Measurements from ENCODE around the gene CYP2A7.
A peak's percentile ranks its signal among the peaks of the same experiment; 100 is the strongest.
"Not testable (repeated sequence)": the region's sequence is repeated elsewhere in the genome, so short reads cannot be mapped to it uniquely, and the experiment has no call there.

The CYP2A7 gene

DNA sequence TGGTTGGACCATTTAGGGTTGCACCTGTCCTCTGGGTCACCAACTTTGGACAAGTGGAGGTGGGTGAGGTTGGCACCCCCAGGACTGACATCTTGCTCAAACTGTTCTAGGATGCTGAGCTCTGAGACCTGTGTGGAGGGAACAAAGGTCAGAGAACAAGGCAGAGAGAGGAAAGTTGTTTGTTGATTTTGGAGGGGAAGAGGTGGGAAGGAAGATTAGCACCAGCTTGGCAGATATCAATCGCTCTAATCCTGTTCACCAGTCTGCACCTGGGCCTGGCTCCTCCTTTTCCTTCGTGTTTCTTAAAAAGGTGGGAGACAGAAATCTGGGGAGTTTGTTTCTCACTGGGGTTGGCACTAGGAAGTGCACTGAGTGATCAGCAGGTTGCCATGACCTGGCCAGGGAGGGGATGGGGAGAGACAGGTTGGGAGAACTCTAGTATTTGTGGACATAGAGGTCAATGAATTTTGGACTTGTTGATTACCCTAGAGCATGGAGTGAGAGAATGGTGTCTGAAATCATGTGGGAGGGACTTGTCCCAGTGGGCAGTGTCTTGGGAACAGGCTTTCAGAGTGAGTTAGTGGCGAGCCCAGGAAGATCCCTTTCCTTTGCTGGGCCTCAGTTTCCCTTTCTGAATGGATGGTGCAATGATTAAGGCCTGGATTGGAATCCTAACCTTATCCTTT lies 29.4 kb downstream of the CYP2A7 start:
- not testable (repeated sequence) for DNase-seq (ENCODE audit: low read depth, low spot score); H3K4me3 ChIP-seq (ENCODE audit: low read length)

DNA sequence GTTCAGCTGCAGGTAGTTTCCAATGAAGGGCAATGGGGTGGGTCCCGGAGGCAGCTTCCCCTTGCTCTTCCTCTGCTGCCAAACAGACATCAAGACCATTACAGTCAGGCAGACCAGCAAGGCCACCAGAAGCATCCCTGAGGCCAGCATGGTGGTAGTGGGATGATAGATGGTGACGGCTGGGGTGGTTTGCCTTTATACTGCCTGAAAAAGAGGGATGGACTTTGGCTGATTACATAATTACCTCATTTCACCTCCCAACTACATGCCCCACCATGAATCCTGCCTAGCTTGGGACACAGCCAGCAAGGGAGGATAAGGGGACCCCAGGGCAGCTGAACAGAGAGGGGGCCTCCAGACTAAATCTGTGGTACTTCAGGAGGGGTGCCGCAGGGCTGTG lies 31.8 kb downstream of the CYP2A7 start, which contains the start of gene CYP2A6:
Gene CYP2A6, minus strand, starts transcription at position 171 of the 400 bp plus-strand sequence. Its CDS starts 21 bp downstream, at position 150.
- not testable (repeated sequence) for H3K4me3 ChIP-seq (ENCODE audit: low read length); DNase-seq (ENCODE audit: low read depth, low spot score)

GRCh38 chr19:40846722-40847121 lies 35.3 kb downstream of the CYP2A7 start:
- not testable (repeated sequence) for H3K4me3 ChIP-seq (ENCODE audit: low read length); DNase-seq (ENCODE audit: low read depth, low spot score)

DNA sequence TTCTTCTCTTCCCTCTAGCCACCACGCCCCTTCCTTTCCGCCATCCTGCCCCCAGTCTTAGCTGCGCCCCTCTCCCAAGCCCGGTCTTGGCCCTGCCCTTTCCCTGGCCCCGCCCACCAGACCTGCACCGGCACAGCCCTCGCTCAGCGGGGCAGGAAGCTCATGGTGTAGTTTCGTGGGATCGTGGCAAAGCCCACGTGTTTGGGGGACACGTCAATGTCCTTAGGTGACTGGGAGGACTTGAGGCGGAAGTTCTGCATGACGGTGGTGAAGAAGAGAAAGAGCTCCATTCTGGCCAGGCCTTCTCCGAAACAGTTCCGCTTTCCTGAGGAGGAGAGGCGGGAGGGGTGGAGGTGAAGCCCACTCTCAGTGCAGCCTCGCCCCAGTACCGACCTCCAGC lies 38.4 kb downstream of the CYP2A7 start:
- H3K4me3 ChIP-seq (ENCODE audit: low read length), result peak overlapping the region; percentile 3; the same call in 1 of the 2 replicates

GRCh38 chr19:40842997-40843652 lies 38.9 kb downstream of the CYP2A7 start:
- peak overlapping the region; percentile 3; the same call in 1 of the 2 replicates for H3K4me3 ChIP-seq (ENCODE audit: low read length)
- not testable (repeated sequence) for DNase-seq (ENCODE audit: low read depth, low spot score)

More for the DNA sequence above, 38.4 kb downstream of the CYP2A7 start:
- peak; percentile 24 for DNase-seq (ENCODE audit: low read depth, low spot score)

DNA sequence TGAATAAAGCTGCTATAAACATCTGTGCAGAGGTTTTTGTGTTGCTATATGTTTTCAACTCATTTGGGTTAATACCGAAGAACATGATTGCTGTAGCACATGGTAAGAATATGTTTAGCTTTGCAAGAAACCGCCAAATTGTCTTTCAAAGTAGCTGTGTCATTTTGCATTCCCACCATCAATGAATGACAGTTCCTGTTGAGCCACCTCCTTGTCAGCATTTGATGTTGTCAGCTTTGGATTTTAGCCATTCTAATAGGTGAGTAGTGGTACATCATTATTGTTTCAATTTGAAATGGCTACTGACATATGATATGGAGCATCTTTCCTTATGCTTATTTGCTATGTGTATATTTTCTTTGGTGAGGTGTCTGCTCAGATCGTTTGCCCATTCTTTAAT lies 40.0 kb downstream of the CYP2A7 start:
- not testable (repeated sequence) for H3K4me3 ChIP-seq (ENCODE audit: low read length); DNase-seq (ENCODE audit: low read depth, low spot score)

- not testable (repeated sequence) for DNase-seq (ENCODE audit: low read depth, low spot score)
Measured at GRCh38 chr19:40838477-40838876, 43.6 kb downstream of the CYP2A7 start.

GRCh38 chr19:40836754-40837429 lies 45.1 kb downstream of the CYP2A7 start:
- no peak overlapping the region for H3K4me3 ChIP-seq (ENCODE audit: low read length)
- DNase-seq (ENCODE audit: low read depth, low spot score), result no peak

More at GRCh38 chr19:40838477-40838876, 43.6 kb downstream of the CYP2A7 start:
- not testable (repeated sequence) for H3K4me3 ChIP-seq (ENCODE audit: low read length)

- DNase-seq (ENCODE audit: low read depth, low spot score), result not testable (repeated sequence)
Measured at GRCh38 chr19:40833728-40834533, 48.1 kb downstream of the CYP2A7 start.

DNA sequence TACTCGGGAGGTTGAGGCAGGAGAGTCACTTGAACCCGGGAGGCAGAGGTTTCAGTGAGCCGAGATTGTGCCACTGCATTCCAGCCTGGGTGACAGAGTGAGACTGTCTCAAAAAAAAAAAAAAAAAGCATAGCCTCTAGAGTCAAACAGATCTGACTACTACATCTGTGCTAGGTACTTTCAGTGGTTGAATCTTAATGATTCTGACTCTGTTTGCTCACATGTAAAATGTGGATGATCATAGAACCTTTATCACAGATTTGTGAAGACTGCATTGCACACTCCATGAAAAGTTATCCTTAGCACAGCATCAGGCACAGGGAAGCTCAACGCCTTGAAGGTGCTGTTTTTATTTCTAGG lies 49.6 kb downstream of the CYP2A7 start:
- H3K4me3 ChIP-seq (ENCODE audit: low read length); DNase-seq (ENCODE audit: low read depth, low spot score): not testable (repeated sequence)

More at GRCh38 chr19:40833728-40834533, 48.1 kb downstream of the CYP2A7 start:
- not testable (repeated sequence) for H3K4me3 ChIP-seq (ENCODE audit: low read length)

GRCh38 chr19:40831502-40832430 lies 50.3 kb downstream of the CYP2A7 start:
- DNase-seq (ENCODE audit: low read depth, low spot score), result no peak
- H3K4me3 ChIP-seq (ENCODE audit: low read length), result no peak overlapping the region

GRCh38 chr19:40830741-40831140 lies 51.3 kb downstream of the CYP2A7 start:
- DNase-seq (ENCODE audit: low read depth, low spot score); H3K4me3 ChIP-seq (ENCODE audit: low read length): not testable (repeated sequence)

DNA sequence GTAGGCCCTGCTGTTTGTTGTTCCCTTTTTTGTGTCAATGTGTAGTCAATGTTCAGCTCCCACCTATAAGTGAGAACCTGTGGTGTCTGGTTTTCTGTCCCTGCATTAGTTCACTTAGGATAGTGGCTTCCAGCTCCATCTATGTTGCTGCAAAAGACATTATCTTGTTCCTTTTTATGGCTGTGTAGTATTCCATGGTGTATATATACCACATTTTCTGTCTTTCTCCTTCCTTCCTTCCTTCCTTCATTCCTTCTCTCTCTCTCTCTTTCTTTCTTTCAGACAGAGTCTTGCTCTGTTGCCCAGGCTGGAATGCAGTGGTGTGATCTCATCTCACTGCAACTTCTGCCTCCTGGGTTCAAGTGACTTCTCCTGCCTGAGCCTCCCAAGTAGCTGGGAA lies 52.8 kb downstream of the CYP2A7 start:
- H3K4me3 ChIP-seq (ENCODE audit: low read length), result no peak overlapping the region
- DNase-seq (ENCODE audit: low read depth, low spot score), result no peak

DNA sequence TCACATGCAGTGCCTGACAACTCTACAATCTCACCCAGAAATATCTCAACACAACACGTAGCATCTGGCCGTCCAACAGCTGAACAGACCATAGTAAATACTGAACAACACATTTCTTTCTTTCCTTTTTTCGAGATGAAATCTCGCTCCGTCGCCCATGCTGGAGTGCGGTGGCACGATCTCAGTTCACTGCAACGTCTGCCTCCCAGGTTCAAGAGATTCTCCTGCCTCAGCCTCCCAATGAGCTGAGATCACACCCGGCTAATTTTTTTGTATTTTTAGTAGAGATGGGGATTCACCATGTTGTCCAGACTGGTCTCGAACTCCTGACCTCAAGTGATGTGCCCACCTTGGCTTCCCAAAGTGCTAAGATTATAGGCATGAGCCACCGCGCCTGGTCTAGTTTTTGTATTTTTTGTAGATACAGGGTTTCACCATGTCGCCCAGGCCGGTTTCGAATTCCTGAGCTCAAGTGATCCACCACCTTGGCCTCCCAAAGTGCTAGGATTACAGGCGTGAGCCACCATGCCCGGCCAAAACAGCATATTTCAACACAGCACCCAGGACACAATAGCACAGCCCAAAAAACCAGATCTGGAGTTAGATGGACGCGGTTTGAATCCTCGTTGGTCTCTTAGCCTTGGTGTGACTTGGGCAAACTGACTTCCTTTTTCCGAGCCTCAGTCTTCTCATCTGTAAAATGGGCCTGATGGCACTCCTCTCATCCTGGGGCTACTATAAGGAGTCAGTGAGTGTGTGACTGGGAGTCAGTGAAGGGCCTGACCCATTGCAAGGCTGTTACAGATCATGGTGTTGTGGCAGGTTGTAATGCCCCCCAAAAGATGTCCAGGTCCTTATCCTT lies 54.4 kb downstream of the CYP2A7 start:
- DNase-seq (ENCODE audit: low read depth, low spot score), result no peak
- no peak overlapping the region for H3K4me3 ChIP-seq (ENCODE audit: low read length)

GRCh38 chr19:40826699-40827385 lies 55.2 kb downstream of the CYP2A7 start:
- H3K4me3 ChIP-seq (ENCODE audit: low read length), result not testable (repeated sequence)
- peak; percentile 66 for DNase-seq (ENCODE audit: low read depth, low spot score)

DNA sequence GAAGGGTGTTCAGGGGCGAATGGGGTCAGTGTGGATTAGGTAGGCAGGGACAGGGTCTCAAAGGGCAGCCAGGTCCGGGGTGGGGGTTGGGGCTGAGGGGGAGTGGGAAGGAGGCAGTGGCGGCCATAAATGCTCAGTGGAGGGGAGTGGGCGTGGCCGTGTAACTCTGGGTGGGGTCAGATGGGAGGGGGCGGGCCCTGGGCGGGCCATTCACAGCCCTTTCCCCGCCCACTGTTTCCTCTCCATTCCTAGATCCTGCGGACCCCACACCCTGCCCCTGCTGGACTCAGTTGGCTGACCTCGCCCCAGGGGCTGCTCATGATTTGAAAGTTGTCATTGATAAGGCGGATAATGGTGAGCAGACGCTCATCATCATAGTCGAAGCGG lies 55.7 kb downstream of the CYP2A7 start:
- DNase-seq (ENCODE audit: low read depth, low spot score); H3K4me3 ChIP-seq (ENCODE audit: low read length): not testable (repeated sequence)
